Kidney (tissue), 22 donors: ENCODE results near the gene FNBP1. TPM values are rescaled to one million over a fixed set of nuclear protein-coding genes. Genes with fewer than 3 reads are reported as not detected.

ENCODE experiments used
- DNase-seq, 5 donors: peaks; one replicate each; pipeline ENCODE4 v3.0.0-alpha.2; 2013 to 2020
- FAIRE-seq: peaks from 2 replicates; lab custom pipeline; 2012; peaks lifted over from hg19 to GRCh38; lab: Jason Lieb, UNC
- H3K27ac ChIP-seq, 2 donors: one replicate each; pipeline ENCODE4 v1.7.0; 2013; ENCODE audit warnings: low read depth in 2 of 2, low read length in 2 of 2, inconsistent platforms in 1 of 2
- H3K27me3 ChIP-seq: one replicate; pipeline ENCODE4 v1.7.1; 2013; ENCODE audit warnings: low read length, inconsistent platforms; ENCODE audit not compliant: control insufficient read depth, insufficient read depth
- H3K36me3 ChIP-seq, 3 donors: one replicate each; pipeline versions ENCODE4 v1.7.0 to v1.7.1; 2013; ENCODE audit warnings: low read length in 3 of 3, control low read depth in 1 of 3, inconsistent platforms in 1 of 3; ENCODE audit not compliant: insufficient read depth in 3 of 3, control insufficient read depth in 2 of 3
- H3K4me1 ChIP-seq, 3 donors: one replicate each; pipeline versions ENCODE4 v1.7.0 to v1.7.1; 2013; ENCODE audit warnings: low read length in 3 of 3, inconsistent platforms in 1 of 3, low read depth in 1 of 3; ENCODE audit not compliant: control insufficient read depth in 2 of 3, insufficient read depth in 2 of 3
- H3K4me3 ChIP-seq, 3 donors: one replicate each; pipeline versions ENCODE4 v1.7.0 to v1.8.1; 2013; ENCODE audit warnings: low read length in 3 of 3, control low read depth in 1 of 3, inconsistent platforms in 1 of 3
- H3K9ac ChIP-seq, 3 donors: one replicate each; pipeline versions ENCODE4 v1.7.0 to v1.7.1; 2013; ENCODE audit warnings: low read length in 3 of 3, control low read depth in 1 of 3, inconsistent platforms in 1 of 3
- H3K9me3 ChIP-seq, 3 donors: one replicate each; pipeline versions ENCODE4 v1.7.0 to v1.7.1; 2013; ENCODE audit warnings: low read length in 3 of 3, control low read depth in 1 of 3, inconsistent platforms in 1 of 3; ENCODE audit not compliant: control insufficient read depth in 2 of 3, insufficient read depth in 1 of 3
- CTCF ChIP-seq: IDR thresholded peaks from 3 replicates; pipeline ENCODE4 v1.5.1; 2012; ENCODE audit warnings: mild to moderate bottlenecking, moderate library complexity, borderline replicate concordance; ENCODE audit not compliant: insufficient read depth; ENCODE audit errors: extremely low read depth
- intact Hi-C: fragments of 100-400 bp; cut with DNase I; formaldehyde crosslinking; loops from one replicate; pipeline ENCODE4 v1.11.1; 2022
- long read RNA-seq, 10 donors: library from polyadenylated mRNA in 1 of 10; unstranded in 1 of 10; transcript quantifications; one replicate each; pipeline ENCODE4 v2.0.0 and lab custom pipeline, GENCODE V29; 2021 to 2026
- polyA plus RNA-seq: library from polyadenylated mRNA; stranded (reverse); fragments of 350-450 nt; fragmentation: Illumina TruSeq; extraction: RNeasy Lipid Tissue Mini Kit (QIAGEN cat#74804); gene quantifications from one replicate; pipeline ENCODE4 v1.2.3, GENCODE V29; 2014; ENCODE audit warnings: low read depth, low replicate concordance; ENCODE audit not compliant: insufficient read depth
- total RNA-seq: library from RNA; stranded (reverse); fragmentation: NEBNext Ultra II Directional; extraction: Animal tissue kit (Norgen Biotek cat#: 25700); gene quantifications from one replicate; pipeline ENCODE4 v1.2.1, GENCODE V29; 2021
- donor health status: control.
- donor health status: control.
- donor health status: control.
- donor health status: control.
- donor health status: control.
- donor health status: DM: yes; HTN: yes; CAD: no.
- donor health status: Normal renal cell carcinoma (clear cell type).

The FNBP1 gene
- total RNA-seq (51.7 TPM), polyA plus RNA-seq (9.7 TPM)
- long read RNA-seq, donor 1: 0 reads
- long read RNA-seq, donor 2, full-length matches to known transcripts: 1 of 1 reads
- long read RNA-seq, donor 2, partial matches to known transcripts: 0 of 1 reads
- long read RNA-seq, donor 2, other reads (novel, unspliced or antisense): 0 of 1 reads
- long read RNA-seq, donor 3, partial matches to known transcripts: 7 of 7 reads
- long read RNA-seq, donor 3, other reads (novel, unspliced or antisense): 0 of 7 reads
- long read RNA-seq, donor 4, partial matches to known transcripts: 8 of 14 reads
- long read RNA-seq, donor 4, other reads (novel, unspliced or antisense): 5 of 14 reads
- long read RNA-seq, donor 5: 0 reads
- long read RNA-seq, donor 6, partial matches to known transcripts: 0 of 1 reads
- long read RNA-seq, donor 6, other reads (novel, unspliced or antisense): 0 of 1 reads
- long read RNA-seq, donor 7, partial matches to known transcripts: 15 of 38 reads
- long read RNA-seq, donor 7, other reads (novel, unspliced or antisense): 23 of 38 reads
- long read RNA-seq, donor 8: 0 reads
- long read RNA-seq, donor 9: 0 reads
- long read RNA-seq, donor 10, full-length matches to known transcripts: 1 of 12 reads
- long read RNA-seq, donor 10, partial matches to known transcripts: 5 of 12 reads
- long read RNA-seq, donor 10, other reads (novel, unspliced or antisense): 6 of 12 reads

GRCh38 chr9:130042885-130043653, at the start of gene FNBP1:
Gene FNBP1, minus strand, starts transcription at chr9:130043189. Its CDS starts 214 bp downstream, at chr9:130042975.
- Histone ChIP-seq H3K4me3 (peak within 1 kb of the TSS; percentile 82 to 84 (median 84)), H3K27ac (peak within 1 kb of the TSS; percentile 89 to 93), H3K9me3 (no peaks in the 10 kb centered on the region), H3K36me3 (no peaks in the 10 kb centered on the region), H3K4me1 (peaks cover 0 to 6% (median 0%) of the 10 kb centered on the region in 3 donors), H3K9ac (peak within 1 kb of the TSS; percentile 77 to 82 (median 78)), H3K27me3 (no peaks in the 10 kb centered on the region)
- peak; percentile 87 to 94 (median 92) for DNase-seq
- FAIRE-seq: no peak
- no peak for TF ChIP-seq CTCF
- intact Hi-C loops: no loop called here

GRCh38 chr9:130090915-130091314, 47.9 kb upstream of the FNBP1 start:
- Histone ChIP-seq H3K4me3 (no peak overlapping the region), H3K27ac (no peak overlapping the region), H3K27me3 (no peaks in the 10 kb centered on the region), H3K36me3 (peaks cover 10 to 17% (median 13%) of the 10 kb centered on the region in 3 donors), H3K9ac (no peak overlapping the region), H3K4me1 (no peaks in the 10 kb centered on the region), H3K9me3 (no peaks in the 10 kb centered on the region)
- TF ChIP-seq CTCF: no peak
- intact Hi-C loops: no loop called here
- FAIRE-seq (no peak), DNase-seq (no peak)

- Histone ChIP-seq H3K27me3 (no peaks in the 10 kb centered on the region), H3K4me1 (no peaks in the 10 kb centered on the region), H3K27ac (no peak overlapping the region), H3K9me3 (no peaks in the 10 kb centered on the region), H3K4me3 (no peak overlapping the region), H3K9ac (no peak overlapping the region), H3K36me3 (peaks cover 8 to 17% (median 13%) of the 10 kb centered on the region in 3 donors)
- FAIRE-seq: no peak
- no peak for DNase-seq
- intact Hi-C loops: no loop called here
- no peak for TF ChIP-seq CTCF
Observed at GRCh38 chr9:130089141-130089540, 46.2 kb upstream of the FNBP1 start.
